ENCODE data around the gene RGS7BP. TPM values are rescaled to one million over a fixed set of nuclear protein-coding genes. Genes with fewer than 3 reads are reported as not detected.

RGS7BP gene
- total and polyA plus RNA-seq, 10 of the 15 experiments (the other 5 are each of a cell fraction or from before 2014, with no cell fraction given), result not detected

GRCh38 chr5:64509828-64510227, 4.0 kb downstream of the RGS7BP start:
- DNase-seq (ENCODE audit: low read depth, low spot score), result no peak
- Histone ChIP-seq H3K27me3 (replicated peaks in 1 of 2; ENCODE audit: control insufficient read depth in 2 of 2, insufficient read depth in 2 of 2, low read length in 1 of 2) (peaks cover 3 to 12% of the 10 kb centered on the region in 2 experiments; a peak in 3 of 4 replicates), H4K20me1 (ENCODE audit: control insufficient read depth, insufficient read depth) (no peaks in the 10 kb centered on the region), H3K4me3 (no peak overlapping the region), H3K79me2 (ENCODE audit: control insufficient read depth, insufficient read depth, low read length) (no peaks in the 10 kb centered on the region), H3K4me2 (ENCODE audit: control insufficient read depth, insufficient read depth) (no peak overlapping the region), H3K4me1 (ENCODE audit: control insufficient read depth, insufficient read depth, low read length) (no peaks in the 10 kb centered on the region), H2AFZ (ENCODE audit: control insufficient read depth, low read depth, low read length) (no peak overlapping the region), H3K9me3 (replicated peaks; ENCODE audit: control insufficient read depth, insufficient read depth, low read length) (no peaks in the 10 kb centered on the region), H3K36me3 (ENCODE audit: control insufficient read depth in 2 of 2, insufficient read depth in 2 of 2, low read length in 1 of 2) (no peaks in the 10 kb centered on the region), H3K27ac (ENCODE audit: control insufficient read depth, insufficient read depth) (no peak overlapping the region), H3K9ac (ENCODE audit: control insufficient read depth, insufficient read depth, low read length) (no peak overlapping the region)
- intact Hi-C loops (cut with micrococcal nuclease; ENCODE audit: unreplicated experiment), result no loop called here
- 53% methylated on average over 7 of the region's 7 CpGs for WGBS (ENCODE audit: insufficient coverage, insufficient replicate concordance, low lambda C conversion rate, missing lambda C conversion rate)
- no peak for FAIRE-seq
- ChIA-PET RAD21 (ENCODE audit: unreplicated experiment) (no interaction called here), POLR2A (no interaction called here), CTCF (no interaction called here), SMC1A (ENCODE audit: uncharacterized antibody, unreplicated experiment) (no interaction called here)
- TF ChIP-seq RELA (IDR thresholded peaks at IDR 0.05; ENCODE audit: borderline replicate concordance, partially characterized antibody) (no peak), JUNB (IDR thresholded peaks at IDR 0.05) (no peak), STAT1 (conservative IDR thresholded peaks at IDR 0.05) (no peak), KAT2A (conservative IDR thresholded peaks at IDR 0.05; ENCODE audit: control insufficient read depth, low read depth, low read length) (no peak), ZZZ3 (IDR thresholded peaks at IDR 0.05; ENCODE audit: control insufficient read depth, insufficient read length, low read depth) (no peak), SIX5 (IDR thresholded peaks at IDR 0.05; ENCODE audit: low read depth, low read length, severe bottlenecking) (no peak), KLF5 (IDR thresholded peaks at IDR 0.05; ENCODE audit: partially characterized antibody) (no peak), ZBED1 (IDR thresholded peaks at IDR 0.05; ENCODE audit: borderline replicate concordance) (no peak), NFXL1 (IDR thresholded peaks at IDR 0.05; ENCODE audit: borderline replicate concordance) (no peak)
- in situ Hi-C loops (cut with MboI), result no loop called here
- BruUV-seq (replicated peaks), result no TSS peak
- no peak for ATAC-seq

DNA sequence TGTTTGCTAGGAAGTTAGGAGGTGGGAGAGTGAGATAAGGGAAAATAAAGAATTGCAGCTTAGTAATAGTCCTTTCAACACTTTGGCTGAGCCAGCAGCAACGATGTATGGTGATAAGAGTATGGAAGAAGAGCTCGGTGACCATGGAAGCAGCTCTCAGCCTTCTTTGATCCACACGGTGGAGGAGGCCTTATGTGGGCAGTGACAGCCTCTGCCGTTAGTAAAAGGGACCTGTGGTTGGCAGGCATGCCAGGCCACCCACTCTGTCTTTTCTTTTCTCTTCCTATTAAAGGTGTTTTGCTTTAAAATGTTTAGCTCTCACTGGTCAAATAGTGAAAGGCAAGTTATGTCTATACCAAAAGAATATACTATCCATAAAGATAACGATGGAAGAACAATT, 7.7 kb downstream of the RGS7BP start:
- no peak overlapping the region for H3K4me2 ChIP-seq (ENCODE audit: control insufficient read depth, insufficient read depth)
- H3K27ac ChIP-seq (ENCODE audit: control insufficient read depth, insufficient read depth), result no peak overlapping the region
- intact Hi-C loops (cut with micrococcal nuclease; ENCODE audit: unreplicated experiment) (no loop called here), in situ Hi-C loops (cut with MboI) (no loop called here)
- no peaks in the 10 kb centered on the region for H3K9me3 ChIP-seq (replicated peaks; ENCODE audit: control insufficient read depth, insufficient read depth, low read length)
- WGBS (ENCODE audit: insufficient coverage, insufficient replicate concordance, low lambda C conversion rate, missing lambda C conversion rate), result 10% methylated on average over 5 of the region's 5 CpGs
- TF ChIP-seq HDAC6 (IDR thresholded peaks at IDR 0.05; ENCODE audit: unreplicated experiment) (no peak), NR2F1 (conservative IDR thresholded peaks at IDR 0.05) (no peak), BCLAF1 (IDR thresholded peaks at IDR 0.05) (no peak), KDM1A (IDR thresholded peaks at IDR 0.05; ENCODE audit: borderline replicate concordance) (no peak), STAT1 (conservative IDR thresholded peaks at IDR 0.05) (no peak), MXI1 (IDR thresholded peaks at IDR 0.05; ENCODE audit: low read depth, low read length) (no peak), ZBED1 (IDR thresholded peaks at IDR 0.05; ENCODE audit: borderline replicate concordance) (no peak)
- H3K4me3 ChIP-seq, result no peak overlapping the region
- BruUV-seq (replicated peaks), result no TSS peak
- H3K9ac ChIP-seq (ENCODE audit: control insufficient read depth, insufficient read depth, low read length), result no peak overlapping the region
- no peaks in the 10 kb centered on the region for H3K36me3 ChIP-seq (ENCODE audit: control insufficient read depth in 2 of 2, insufficient read depth in 2 of 2, low read length in 1 of 2)
- ATAC-seq, result no peak
- POLR2A ChIA-PET, result no interaction called here
- SMC1A ChIA-PET (ENCODE audit: uncharacterized antibody, unreplicated experiment), result interaction anchor here (1.4 kb wide), 1 partner anchor 99 kb away, joined by 3 read pairs; no protein-coding TSS in a partner anchor
- no peak overlapping the region for H2AFZ ChIP-seq (ENCODE audit: control insufficient read depth, low read depth, low read length)
- H3K4me1 ChIP-seq (ENCODE audit: control insufficient read depth, insufficient read depth, low read length), result no peaks in the 10 kb centered on the region
- no peaks in the 10 kb centered on the region for H3K27me3 ChIP-seq (replicated peaks in 1 of 2; ENCODE audit: control insufficient read depth in 2 of 2, insufficient read depth in 2 of 2, low read length in 1 of 2)
- no peak for FAIRE-seq
- CTCF ChIA-PET, result interaction anchor here (0.6 to 1.3 kb wide), 2 partner anchors 9 to 13 kb away, joined by 3 read pairs; no protein-coding TSS in a partner anchor
- no peak for DNase-seq (ENCODE audit: low read depth, low spot score)
- RAD21 ChIA-PET (ENCODE audit: unreplicated experiment), result no interaction called here
- no peaks in the 10 kb centered on the region for H4K20me1 ChIP-seq (ENCODE audit: control insufficient read depth, insufficient read depth)
- no peaks in the 10 kb centered on the region for H3K79me2 ChIP-seq (ENCODE audit: control insufficient read depth, insufficient read depth, low read length)
